Measurements from ENCODE around the gene GNG13.

GNG13 gene

DNA sequence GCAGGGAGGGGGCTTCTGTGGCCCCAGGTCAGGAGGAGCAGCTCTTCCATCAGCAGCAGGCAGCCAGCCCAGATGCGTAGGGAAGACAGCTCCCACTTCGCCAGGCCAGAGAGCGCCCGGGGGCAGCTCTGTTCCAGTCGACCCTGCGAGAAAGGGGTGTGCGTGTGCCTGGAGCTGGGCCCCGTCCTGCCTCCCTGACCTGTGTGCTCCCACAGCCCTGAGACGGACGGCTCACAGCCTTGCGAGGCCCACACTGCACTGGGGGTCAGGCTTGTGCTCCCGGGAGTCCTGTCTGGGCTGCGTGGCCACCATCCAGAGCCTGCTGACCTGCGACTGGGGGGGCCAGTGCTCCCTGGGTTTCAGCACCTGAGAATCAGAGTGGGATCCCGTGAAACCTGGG, 40.5 kb downstream of the GNG13 start:
- Histone ChIP-seq H3K4me3 (replicated peaks; ENCODE audit: insufficient read depth, low read length) (no peak overlapping the region), H3K27me3 (ENCODE audit: insufficient read depth, poor library complexity, severe bottlenecking) (no peaks in the 10 kb centered on the region), H3K27ac (replicated peaks) (no peak overlapping the region)
- DNase-seq (ENCODE audit: low read depth in 1 of 2, low spot score in 1 of 2) = no peak
- no peak for TF ChIP-seq POLR2AphosphoS5 (IDR thresholded peaks at IDR 0.05; ENCODE audit: low read depth)
- no peak for TF ChIP-seq SPI1 (IDR thresholded peaks at IDR 0.05; ENCODE audit: borderline replicate concordance, low read depth)
- no peak for TF ChIP-seq GABPA (IDR thresholded peaks at IDR 0.05; ENCODE audit: low read depth)
- TF ChIP-seq, protein P1, sequence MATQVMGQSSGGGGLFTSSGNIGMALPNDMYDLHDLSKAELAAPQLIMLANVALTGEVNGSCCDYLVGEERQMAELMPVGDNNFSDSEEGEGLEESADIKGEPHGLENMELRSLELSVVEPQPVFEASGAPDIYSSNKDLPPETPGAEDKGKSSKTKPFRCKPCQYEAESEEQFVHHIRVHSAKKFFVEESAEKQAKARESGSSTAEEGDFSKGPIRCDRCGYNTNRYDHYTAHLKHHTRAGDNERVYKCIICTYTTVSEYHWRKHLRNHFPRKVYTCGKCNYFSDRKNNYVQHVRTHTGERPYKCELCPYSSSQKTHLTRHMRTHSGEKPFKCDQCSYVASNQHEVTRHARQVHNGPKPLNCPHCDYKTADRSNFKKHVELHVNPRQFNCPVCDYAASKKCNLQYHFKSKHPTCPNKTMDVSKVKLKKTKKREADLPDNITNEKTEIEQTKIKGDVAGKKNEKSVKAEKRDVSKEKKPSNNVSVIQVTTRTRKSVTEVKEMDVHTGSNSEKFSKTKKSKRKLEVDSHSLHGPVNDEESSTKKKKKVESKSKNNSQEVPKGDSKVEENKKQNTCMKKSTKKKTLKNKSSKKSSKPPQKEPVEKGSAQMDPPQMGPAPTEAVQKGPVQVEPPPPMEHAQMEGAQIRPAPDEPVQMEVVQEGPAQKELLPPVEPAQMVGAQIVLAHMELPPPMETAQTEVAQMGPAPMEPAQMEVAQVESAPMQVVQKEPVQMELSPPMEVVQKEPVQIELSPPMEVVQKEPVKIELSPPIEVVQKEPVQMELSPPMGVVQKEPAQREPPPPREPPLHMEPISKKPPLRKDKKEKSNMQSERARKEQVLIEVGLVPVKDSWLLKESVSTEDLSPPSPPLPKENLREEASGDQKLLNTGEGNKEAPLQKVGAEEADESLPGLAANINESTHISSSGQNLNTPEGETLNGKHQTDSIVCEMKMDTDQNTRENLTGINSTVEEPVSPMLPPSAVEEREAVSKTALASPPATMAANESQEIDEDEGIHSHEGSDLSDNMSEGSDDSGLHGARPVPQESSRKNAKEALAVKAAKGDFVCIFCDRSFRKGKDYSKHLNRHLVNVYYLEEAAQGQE (IDR thresholded peaks at IDR 0.05; ENCODE audit: insufficient replicate concordance, low read depth) = no peak

GRCh38 chr16:759110-759910, 41.2 kb downstream of the GNG13 start:
- no peak for DNase-seq (ENCODE audit: low read depth in 1 of 2, low spot score in 1 of 2)
- Histone ChIP-seq H3K27ac (replicated peaks) (no peak overlapping the region), H3K27me3 (ENCODE audit: insufficient read depth, poor library complexity, severe bottlenecking) (no peaks in the 10 kb centered on the region), H3K4me3 (replicated peaks; ENCODE audit: insufficient read depth, low read length) (no peak overlapping the region)
- TF ChIP-seq CTCF (IDR thresholded peaks at IDR 0.05; ENCODE audit: insufficient read depth, low read length) (no peak), GABPA (IDR thresholded peaks at IDR 0.05; ENCODE audit: low read depth) (no peak), SPI1 (IDR thresholded peaks at IDR 0.05; ENCODE audit: borderline replicate concordance, low read depth) (no peak), POLR2AphosphoS5 (IDR thresholded peaks at IDR 0.05; ENCODE audit: low read depth) (no peak)
- TF ChIP-seq, protein P1 (IDR thresholded peaks at IDR 0.05; ENCODE audit: insufficient replicate concordance, low read depth) = no peak

DNA sequence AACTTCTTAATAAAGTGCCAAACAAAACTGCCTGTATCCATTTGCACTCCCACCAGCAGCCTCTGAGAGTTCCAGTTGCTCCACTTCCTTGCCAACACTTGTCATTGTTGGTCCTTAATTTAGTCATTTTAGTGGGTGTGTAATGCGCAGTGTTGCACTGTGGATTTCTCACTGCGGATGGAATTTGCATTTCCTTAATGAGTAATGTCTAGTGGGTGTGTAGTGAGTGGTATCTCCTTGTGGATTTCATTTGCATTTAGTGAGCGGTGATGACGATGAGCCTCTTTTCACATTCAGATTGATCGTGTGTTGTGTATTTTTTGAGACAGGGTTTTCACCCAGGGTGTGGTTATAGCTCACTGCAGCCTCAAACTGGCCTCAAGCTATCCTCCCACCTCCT, 44.1 kb downstream of the GNG13 start:
- Histone ChIP-seq H3K4me3 (replicated peaks; ENCODE audit: insufficient read depth, low read length) (no peak overlapping the region), H3K27me3 (ENCODE audit: insufficient read depth, poor library complexity, severe bottlenecking) (no peaks in the 10 kb centered on the region), H3K27ac (replicated peaks) (no peak overlapping the region)
- TF ChIP-seq GABPA (IDR thresholded peaks at IDR 0.05; ENCODE audit: low read depth) = no peak
- TF ChIP-seq SPI1 (IDR thresholded peaks at IDR 0.05; ENCODE audit: borderline replicate concordance, low read depth) = no peak
- no peak for TF ChIP-seq CTCF (IDR thresholded peaks at IDR 0.05; ENCODE audit: insufficient read depth, low read length)
- TF ChIP-seq, protein P1 (IDR thresholded peaks at IDR 0.05; ENCODE audit: insufficient replicate concordance, low read depth) = no peak
- no peak for TF ChIP-seq POLR2AphosphoS5 (IDR thresholded peaks at IDR 0.05; ENCODE audit: low read depth)
- no peak for DNase-seq (ENCODE audit: low read depth in 1 of 2, low spot score in 1 of 2)

Measured in HL-60 (cell line).